H9 (cell line): ENCODE measurements around the gene RAD50. TPM values are rescaled to one million over a fixed set of nuclear protein-coding genes. Genes with fewer than 3 reads are reported as not detected.
"Not testable (repeated sequence)": the region's sequence is repeated elsewhere in the genome, so short reads cannot be mapped to it uniquely, and the experiment has no call there.

Experiments
- DNase-seq: peaks from one replicate; pipeline ENCODE4 v3.0.0-alpha.2; 2017
- H2AFZ ChIP-seq: one replicate; pipeline ENCODE4 v1.6.1; 2013; ENCODE audit warnings: mild to moderate bottlenecking, low read length, control low read depth, moderate library complexity
- H2AK5ac ChIP-seq: 2 replicates; pipeline ENCODE4 v1.6.1; 2013; ENCODE audit warnings: low read length, control low read depth, mixed read lengths; ENCODE audit not compliant: insufficient read length
- H2BK120ac ChIP-seq: one replicate; pipeline ENCODE4 v1.6.1; 2013; ENCODE audit warnings: low read depth, mild to moderate bottlenecking, low read length, control low read depth, inconsistent platforms; ENCODE audit not compliant: poor library complexity, severe bottlenecking
- H2BK12ac ChIP-seq: 2 replicates; pipeline ENCODE4 v1.6.1; 2013; ENCODE audit warnings: low read length, control low read depth, mixed read lengths, low read depth; ENCODE audit not compliant: insufficient read length
- H2BK15ac ChIP-seq: 2 replicates; pipeline ENCODE4 v1.6.1; 2013; ENCODE audit warnings: low read depth, low read length, control low read depth
- H2BK20ac ChIP-seq: one replicate; pipeline ENCODE4 v1.6.1; 2013; ENCODE audit warnings: low read depth, mild to moderate bottlenecking, low read length, control low read depth, inconsistent platforms; ENCODE audit not compliant: poor library complexity, severe bottlenecking
- H2BK5ac ChIP-seq: 2 replicates; pipeline ENCODE4 v1.6.1; 2013; ENCODE audit warnings: low read length, control low read depth, mixed read lengths; ENCODE audit not compliant: insufficient read length
- H3K14ac ChIP-seq: 2 replicates; pipeline ENCODE4 v1.6.1; 2013; ENCODE audit warnings: low read length, control low read depth; ENCODE audit not compliant: insufficient read depth
- H3K18ac ChIP-seq: 2 replicates; pipeline ENCODE4 v1.6.1; 2013; ENCODE audit warnings: low read depth, mild to moderate bottlenecking, mixed read lengths, low read length, control low read depth; ENCODE audit not compliant: insufficient read length
- H3K23ac ChIP-seq: 2 replicates; pipeline ENCODE4 v1.6.1; 2013; ENCODE audit warnings: low read length, control low read depth, mixed read lengths, low read depth; ENCODE audit not compliant: insufficient read length
- H3K23me2 ChIP-seq: 2 replicates; pipeline ENCODE4 v1.6.1; 2013; ENCODE audit warnings: low read depth, mild to moderate bottlenecking, mixed read lengths, low read length, control low read depth; ENCODE audit not compliant: insufficient read length, poor library complexity, severe bottlenecking
- H3K27ac ChIP-seq: 2 replicates; pipeline ENCODE4 v1.5.1; 2013; ENCODE audit warnings: low read length, control low read depth, mixed read lengths, low read depth; ENCODE audit not compliant: insufficient read length
- H3K27me3 ChIP-seq: 2 replicates; pipeline ENCODE4 v1.6.1; 2013; ENCODE audit warnings: low read length, control low read depth, inconsistent platforms; ENCODE audit not compliant: insufficient read depth
- H3K4ac ChIP-seq: 2 replicates; pipeline ENCODE4 v1.6.1; 2013; ENCODE audit warnings: low read depth, mild to moderate bottlenecking, control low read depth, inconsistent platforms, low read length, moderate library complexity
- H3K4me1 ChIP-seq: 2 replicates; pipeline ENCODE4 v1.6.1; 2013; ENCODE audit warnings: low read length, control low read depth, inconsistent platforms; ENCODE audit not compliant: insufficient read depth
- H3K4me2 ChIP-seq: 2 replicates; pipeline ENCODE4 v1.6.1; 2013; ENCODE audit warnings: low read length, control low read depth, mixed read lengths; ENCODE audit not compliant: insufficient read length, insufficient read depth
- H3K56ac ChIP-seq: 2 replicates; pipeline ENCODE4 v1.6.1; 2013; ENCODE audit warnings: low read depth, mild to moderate bottlenecking, mixed read lengths, low read length, control low read depth; ENCODE audit not compliant: insufficient read length
- H3K79me1 ChIP-seq: 2 replicates; pipeline ENCODE4 v1.6.1; 2013; ENCODE audit warnings: low read depth, mild to moderate bottlenecking, moderate library complexity, low read length, control low read depth, inconsistent platforms; ENCODE audit not compliant: insufficient read depth, poor library complexity, severe bottlenecking
- H3K79me2 ChIP-seq: 2 replicates; pipeline ENCODE4 v1.6.1; 2013; ENCODE audit warnings: low read length, control low read depth, inconsistent platforms; ENCODE audit not compliant: insufficient read depth
- H3K9ac ChIP-seq: 2 replicates; pipeline ENCODE4 v1.6.1; 2013; ENCODE audit warnings: low read length, control low read depth, mixed read lengths; ENCODE audit not compliant: insufficient read length; ENCODE audit errors: extremely low read depth
- H3K9me3 ChIP-seq: one replicate; pipeline ENCODE4 v1.6.1; 2013; ENCODE audit warnings: low read depth, low read length, inconsistent platforms; ENCODE audit not compliant: control insufficient read depth
- H3T11ph ChIP-seq: one replicate; pipeline ENCODE4 v1.6.1; 2013; ENCODE audit warnings: mild to moderate bottlenecking, low read length, control low read depth, inconsistent platforms
- H4K20me1 ChIP-seq: one replicate; pipeline ENCODE4 v1.6.1; 2013; ENCODE audit not compliant: control insufficient read depth, insufficient read length, insufficient read depth
- H4K5ac ChIP-seq: 2 replicates; pipeline ENCODE4 v1.6.1; 2013; ENCODE audit warnings: low read depth, mild to moderate bottlenecking, mixed read lengths, low read length, control low read depth; ENCODE audit not compliant: insufficient read length
- H4K8ac ChIP-seq: replicated peaks from 2 replicates; pipeline ENCODE4 v1.6.1; 2013; ENCODE audit warnings: low read length, control low read depth, mixed read lengths, low read depth; ENCODE audit not compliant: insufficient read length
- H4K91ac ChIP-seq: 2 replicates; pipeline ENCODE4 v1.6.1; 2013; ENCODE audit warnings: low read depth, mild to moderate bottlenecking, moderate library complexity, mixed read lengths, low read length, control low read depth; ENCODE audit not compliant: insufficient read length
- H3K27ac Mint-ChIP-seq, 3 experiments: 2 replicates in 2 of 3; 3 replicates in 1 of 3; pipeline ENCODE4 v1.8.0; 2020 to 2021; ENCODE audit warnings: mixed read lengths in 3 of 3, mild to moderate bottlenecking in 1 of 3, moderate library complexity in 1 of 3
- H3K27me3 Mint-ChIP-seq: 2 replicates; pipeline ENCODE4 v1.8.0; 2021; ENCODE audit warnings: low read depth, mild to moderate bottlenecking, moderate library complexity, mixed read lengths
- H3K36me3 Mint-ChIP-seq, 3 experiments: 2 replicates in 2 of 3; 3 replicates in 1 of 3; pipeline ENCODE4 v1.8.0; 2020 to 2021; ENCODE audit warnings: low read depth in 3 of 3, mixed read lengths in 3 of 3; ENCODE audit not compliant: insufficient read depth in 1 of 3
- H3K4me1 Mint-ChIP-seq, 2 experiments: 2 replicates each; pipeline ENCODE4 v1.8.0; 2020; ENCODE audit warnings: mixed read lengths in 2 of 2
- H3K4me3 Mint-ChIP-seq, 2 experiments: 2 replicates in 1 of 2; 3 replicates in 1 of 2; pipeline ENCODE4 v1.8.0; 2020 to 2021; ENCODE audit warnings: mild to moderate bottlenecking in 2 of 2, mixed read lengths in 2 of 2, moderate library complexity in 1 of 2
- H3K9me3 Mint-ChIP-seq, 2 experiments: 2 replicates in 1 of 2; 3 replicates in 1 of 2; pipeline ENCODE4 v1.8.0; 2020; ENCODE audit warnings: mild to moderate bottlenecking in 2 of 2, mixed read lengths in 2 of 2, moderate library complexity in 1 of 2
- WGBS: extraction: QIAGEN DNeasy Blood & Tissue Kit; methylation state at CpG from one replicate; pipeline ENCODE4 v1.1.7; 2013; ENCODE audit warnings: missing lambda C conversion rate, low lambda C conversion rate, mixed read lengths; ENCODE audit not compliant: insufficient read length; ENCODE audit errors: extremely low coverage; 5-methylcytosine and 5-hydroxymethylcytosine counted together
- total RNA-seq: library from RNA; stranded (reverse); gene quantifications from 2 replicates; pipeline ENCODE4 v1.2.1, GENCODE V29; 2021
- TF ChIP-seq, protein P1 (sequence below): fragments of 200-600 bp; sonication (generic); conservative IDR thresholded peaks from 3 replicates; pipeline ENCODE4 v1.8.0; 2021; ENCODE audit warnings: antibody characterized with exemption, mild to moderate bottlenecking

Gene RAD50
- total RNA-seq, 1 experiment from 2014 or later, result 46.1 TPM

DNA sequence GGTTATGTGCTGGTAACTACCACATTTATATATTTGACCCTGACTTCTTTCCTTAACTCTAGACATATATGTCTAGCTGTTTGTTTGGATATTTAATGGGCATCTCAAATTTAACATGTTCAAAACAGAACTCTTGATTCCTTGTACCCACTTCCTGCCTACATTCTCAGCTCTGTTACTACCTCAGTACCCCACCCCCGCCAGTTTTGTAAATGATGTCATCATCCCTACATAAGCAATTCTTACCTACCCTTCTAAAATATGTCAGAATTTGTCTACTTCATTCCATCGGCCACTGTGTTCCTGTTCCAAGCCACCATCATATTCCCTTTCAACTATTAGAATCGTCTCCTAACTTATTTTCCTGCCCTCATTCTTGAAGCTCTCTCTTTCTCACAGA, 4.8 kb downstream of the RAD50 start:
- H3K79me1 ChIP-seq, result peaks cover 5% of the 10 kb centered on the region
- H3T11ph ChIP-seq, result no peak overlapping the region
- Mint-ChIP-seq H3K4me1 (peaks cover 7 to 9% of the 10 kb centered on the region in 2 experiments), H3K27me3 (peaks cover 1% of the 10 kb centered on the region; the same call in 1 of the 2 replicates), H3K9me3 (no peaks in the 10 kb centered on the region; a peak in 2 of 5 replicates), H3K4me3 (no peak overlapping the region), H3K36me3 (peaks cover 0 to 12% (median 4%) of the 10 kb centered on the region in 3 experiments; a peak in 5 of 7 replicates), H3K27ac (no peak overlapping the region)
- H2BK12ac ChIP-seq, result no peak overlapping the region
- H2AFZ ChIP-seq, result no peak overlapping the region
- no peak overlapping the region for H3K14ac ChIP-seq
- H3K27me3 ChIP-seq, result no peaks in the 10 kb centered on the region
- TF ChIP-seq, protein P1, sequence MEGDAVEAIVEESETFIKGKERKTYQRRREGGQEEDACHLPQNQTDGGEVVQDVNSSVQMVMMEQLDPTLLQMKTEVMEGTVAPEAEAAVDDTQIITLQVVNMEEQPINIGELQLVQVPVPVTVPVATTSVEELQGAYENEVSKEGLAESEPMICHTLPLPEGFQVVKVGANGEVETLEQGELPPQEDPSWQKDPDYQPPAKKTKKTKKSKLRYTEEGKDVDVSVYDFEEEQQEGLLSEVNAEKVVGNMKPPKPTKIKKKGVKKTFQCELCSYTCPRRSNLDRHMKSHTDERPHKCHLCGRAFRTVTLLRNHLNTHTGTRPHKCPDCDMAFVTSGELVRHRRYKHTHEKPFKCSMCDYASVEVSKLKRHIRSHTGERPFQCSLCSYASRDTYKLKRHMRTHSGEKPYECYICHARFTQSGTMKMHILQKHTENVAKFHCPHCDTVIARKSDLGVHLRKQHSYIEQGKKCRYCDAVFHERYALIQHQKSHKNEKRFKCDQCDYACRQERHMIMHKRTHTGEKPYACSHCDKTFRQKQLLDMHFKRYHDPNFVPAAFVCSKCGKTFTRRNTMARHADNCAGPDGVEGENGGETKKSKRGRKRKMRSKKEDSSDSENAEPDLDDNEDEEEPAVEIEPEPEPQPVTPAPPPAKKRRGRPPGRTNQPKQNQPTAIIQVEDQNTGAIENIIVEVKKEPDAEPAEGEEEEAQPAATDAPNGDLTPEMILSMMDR, result no peak
- no peak overlapping the region for H2BK120ac ChIP-seq
- no peak overlapping the region for H3K23ac ChIP-seq
- H4K5ac ChIP-seq, result no peak overlapping the region
- DNase-seq, result no peak
- no peak overlapping the region for H3K56ac ChIP-seq
- peaks cover 6% of the 10 kb centered on the region for H3K23me2 ChIP-seq
- no peak overlapping the region for H3K4me2 ChIP-seq
- H4K8ac ChIP-seq, result no peak overlapping the region
- H3K4me1 ChIP-seq, result no peaks in the 10 kb centered on the region
- peaks cover 8% of the 10 kb centered on the region for H3K9me3 ChIP-seq
- H3K9ac ChIP-seq, result no peak overlapping the region
- no peak overlapping the region for H2BK5ac ChIP-seq
- H3K4ac ChIP-seq, result no peak overlapping the region
- no peak overlapping the region for H3K18ac ChIP-seq
- 0 out of 2 replicates have a peak, but pooled peaks cover 2% of the 10 kb centered on the region for H3K79me2 ChIP-seq
- H2BK15ac ChIP-seq, result no peak overlapping the region
- no peak overlapping the region for H2AK5ac ChIP-seq
- no peak overlapping the region for H3K27ac ChIP-seq
- H4K91ac ChIP-seq, result no peak overlapping the region
- H4K20me1 ChIP-seq, result no peaks in the 10 kb centered on the region
- no peak overlapping the region for H2BK20ac ChIP-seq
- no CpG with 5 or more reads among the region's 3 CpGs for WGBS

DNA sequence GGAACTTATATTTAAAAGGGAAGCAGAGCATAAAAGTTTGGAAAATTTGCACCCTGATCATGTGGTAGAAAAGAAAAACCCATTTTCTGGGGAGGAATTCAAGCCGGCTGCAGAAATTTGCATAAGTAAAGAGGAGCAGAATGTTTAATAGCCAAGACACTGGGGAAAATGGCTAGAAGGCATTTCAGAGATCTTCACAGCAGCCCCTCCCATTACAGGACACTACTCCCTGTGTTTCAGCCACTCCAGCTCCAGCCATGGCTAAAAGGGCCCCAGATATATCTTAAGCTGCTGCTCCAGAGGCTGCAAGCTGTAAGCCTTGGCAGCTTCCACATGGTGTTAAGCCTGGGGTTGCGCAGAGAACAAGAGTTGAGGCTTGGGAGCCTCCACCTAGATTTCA, 7.8 kb downstream of the RAD50 start:
- H3K4ac ChIP-seq, H3K79me2 ChIP-seq, H2BK5ac ChIP-seq, H2BK20ac ChIP-seq, H3K4me3 Mint-ChIP-seq, H2BK15ac ChIP-seq, H3K23ac ChIP-seq, H3K27ac ChIP-seq, H2BK12ac ChIP-seq, H3K14ac ChIP-seq, H3K56ac ChIP-seq, H3K9me3 ChIP-seq, H3K27me3 ChIP-seq, H3T11ph ChIP-seq, H4K20me1 ChIP-seq, H2AK5ac ChIP-seq, H3K27me3 Mint-ChIP-seq, H2BK120ac ChIP-seq, H4K5ac ChIP-seq, H3K4me2 ChIP-seq, H2AFZ ChIP-seq, H3K9me3 Mint-ChIP-seq, H4K91ac ChIP-seq, H3K27ac Mint-ChIP-seq, H3K9ac ChIP-seq, DNase-seq, H3K4me1 Mint-ChIP-seq, H3K23me2 ChIP-seq, H3K18ac ChIP-seq, H3K79me1 ChIP-seq, H3K4me1 ChIP-seq, H4K8ac ChIP-seq: not testable (repeated sequence)
- no CpG with 5 or more reads among the region's 2 CpGs for WGBS
- peaks cover 0 to 18% (median 16%) of the 10 kb centered on the region in 3 experiments; a peak in 5 of 7 replicates for H3K36me3 Mint-ChIP-seq
